Heart right ventricle (tissue), 16 donors: ENCODE measurements around the gene SETMAR. TPM values are rescaled to one million over a fixed set of nuclear protein-coding genes. Genes with fewer than 3 reads are reported as not detected.

ENCODE experiments used
- ATAC-seq, 8 donors: fragments of 200-7000 bp; cut with Tn5 transposase; one replicate each; pipeline ENCODE4 v1.9.1; 2020; ENCODE audit warnings: mild to moderate bottlenecking in 8 of 8, moderate library complexity in 8 of 8, moderate number of reproducible peaks in 1 of 8
- DNase-seq, 2 donors: peaks; one replicate each; pipeline ENCODE4 v3.0.0-alpha.2; 2020
- H3K27ac ChIP-seq, 10 donors: fragments of 200-600 bp; sonication (generic) in 2 of 10; one replicate each; pipeline versions ENCODE4 v1.5.0 to v1.8.0; 2020 to 2022; ENCODE audit warnings: mild to moderate bottlenecking in 3 of 10
- H3K27me3 ChIP-seq, 7 donors: fragments of 200-600 bp; one replicate each; pipeline ENCODE4 v1.8.0; 2021 to 2022; ENCODE audit warnings: mild to moderate bottlenecking in 2 of 7
- H3K36me3 ChIP-seq, 9 donors: fragments of 200-600 bp; sonication (generic) in 1 of 9; one replicate each; pipeline versions ENCODE4 v1.5.0 to v1.8.0; 2020 to 2022; ENCODE audit warnings: mild to moderate bottlenecking in 2 of 9
- H3K4me1 ChIP-seq, 9 donors: fragments of 200-600 bp; sonication (generic) in 1 of 9; one replicate each; pipeline versions ENCODE4 v1.5.0 to v1.8.0; 2020 to 2022; ENCODE audit warnings: mild to moderate bottlenecking in 4 of 9
- H3K4me3 ChIP-seq, 10 donors: fragments of 200-600 bp; sonication (generic) in 2 of 10; one replicate each; pipeline versions ENCODE4 v1.5.0 to v1.8.0; 2020 to 2022; ENCODE audit warnings: mild to moderate bottlenecking in 7 of 10, moderate library complexity in 2 of 10
- H3K9me3 ChIP-seq, 11 donors: fragments of 200-600 bp in 10 of 11; sonication (generic) in 2 of 11; one replicate each; pipeline versions ENCODE4 v1.5.0 to v1.8.0; 2013 to 2022; ENCODE audit warnings: mild to moderate bottlenecking in 2 of 11, control low read depth in 1 of 11, moderate library complexity in 1 of 11
- CTCF ChIP-seq, 9 donors: fragments of 200-600 bp; sonication (generic) in 2 of 9; IDR thresholded peaks; one replicate each; pipeline versions ENCODE4 v1.5.0 to v1.8.0; 2021 to 2022; ENCODE audit warnings: antibody characterized with exemption in 9 of 9, mild to moderate bottlenecking in 5 of 9, moderate library complexity in 1 of 9
- WGBS, 2 donors: extraction: QIAGEN DNeasy Blood & Tissue Kit; methylation state at CpG; one replicate each; pipeline ENCODE4 v1.1.7; 2013; ENCODE audit warnings: inconsistent platforms in 1 of 2; 5-methylcytosine and 5-hydroxymethylcytosine counted together
- intact Hi-C, 10 donors: fragments of 100-400 bp; cut with DNase I; formaldehyde crosslinking; loops; one replicate each; pipeline versions ENCODE4 v1.11.1 to v1.14.2; 2022
- polyA plus RNA-seq, 2 donors: library from polyadenylated mRNA; stranded (reverse); fragments of 200-250 nt; gene quantifications; one replicate each; pipeline ENCODE4 v1.2.3, GENCODE V29; 2013
- total RNA-seq, 10 donors: library from RNA; stranded (reverse); fragmentation: NEBNext Ultra II Directional in 3 of 10; extraction: Animal tissue kit (Norgen Biotek cat#: 25700) in 3 of 10; gene quantifications; one replicate each; pipeline versions ENCODE4 v1.2.1 to v1.2.4, GENCODE V29; 2021 to 2023
- donor health status: Arrhythmogenic right ventricular cardiomyopathy.
- donor health status: ischemic (EF 13 %, LVEDD 7.1; RV severe dilation, severe dysfunction).
- donor health status: healthy with polysubstance abuse.
- donor health status: DM: no; HTN: yes; CAD: no.
- donor health status: DM: no; HTN: no; CAD: no.
- donor health status: ischemic (EF 25% LVEDD 6.9; RV normal size, moderate dysfunction).
- donor health status: ischemic (EF 25% LVEDD 5.7; RV mildly dilated, moderate dysfunction).
- donor health status: healthy.
- donor health status: DM: yes; HTN: yes; CAD: no.
- donor health status: Ischemic cardiomyopathy.
- donor health status: ischemic (EF 35%, LVEDD 5.7; RV mildly dilated, moderate dysfunction).
- donor health status: nonischemic (EF 11% LVEDD 7.7; RV severe dilation, severe dysfunction).
- donor health status: DM: yes; HTN: yes; CAD: no.
- donor health status: PGD.
- donor health status: ischemic (EF 29% LVEDD 5.4; RV normal size, mild dysfunction).
- donor health status: nonischemic (EF 23%, LVEDD 6.1; RV moderate dilation, normal function).

Gene SETMAR
- total and polyA plus RNA-seq, 12 donors, result 6.0 to 30.2 (median 12.7) TPM

- Histone ChIP-seq H3K4me1 (peaks cover 0 to 58% (median 44%) of the 10 kb centered on the region in 9 donors), H3K36me3 (peaks cover 0 to 20% (median 11%) of the 10 kb centered on the region in 9 donors), H3K27ac (no peak overlapping the region), H3K27me3 (no peaks in the 10 kb centered on the region), H3K9me3 (no peaks in the 10 kb centered on the region), H3K4me3 (no peak overlapping the region)
- whole genome bisulfite sequencing, 2 donors, result 63 to 87% methylated on average over 3 of the region's 3 CpGs
- ATAC-seq, result no peak
- intact Hi-C loops, result loop anchor here in 1 of 10 donors (10.0 kb wide), 1 partner anchor 1185 kb away; the partner anchor contains the start of gene TRNT1
- no peak for TF ChIP-seq CTCF (IDR thresholded peaks at IDR 0.05)
- DNase-seq, result no peak
Observed at GRCh38 chr3:4309491-4310128, 6.4 kb downstream of the SETMAR start.

- no peak overlapping the region for H3K4me3 ChIP-seq
- TF ChIP-seq CTCF (IDR thresholded peaks at IDR 0.05), result no peak
- ATAC-seq, result peak in 1 of 8 donors; percentile 27
- WGBS, 2 donors, result 43 to 52% methylated on average over 3 of the region's 3 CpGs
- H3K36me3 ChIP-seq, result peaks cover 0 to 34% (median 11%) of the 10 kb centered on the region in 9 donors
- intact Hi-C loops, result no loop called here
- no peaks in the 10 kb centered on the region for H3K9me3 ChIP-seq
- H3K4me1 ChIP-seq, result peaks cover 0 to 46% (median 31%) of the 10 kb centered on the region in 9 donors
- no peak overlapping the region for H3K27ac ChIP-seq
- no peak for DNase-seq
- H3K27me3 ChIP-seq, result no peaks in the 10 kb centered on the region
Observed at GRCh38 chr3:4310971-4311370, 7.8 kb downstream of the SETMAR start.

- intact Hi-C loops, result no loop called here
- peaks cover 0 to 39% (median 17%) of the 10 kb centered on the region in 9 donors for H3K36me3 ChIP-seq
- H3K4me1 ChIP-seq, result peaks cover 0 to 40% (median 26%) of the 10 kb centered on the region in 9 donors
- no peak for TF ChIP-seq CTCF (IDR thresholded peaks at IDR 0.05)
- H3K9me3 ChIP-seq, result peaks cover 0 to 4% (median 0%) of the 10 kb centered on the region in 11 donors
- no peak overlapping the region for H3K27ac ChIP-seq
- no peak for DNase-seq
- no peak overlapping the region for H3K4me3 ChIP-seq
- H3K27me3 ChIP-seq, result no peaks in the 10 kb centered on the region
- ATAC-seq, result peak in 1 of 8 donors; percentile 36
Observed at GRCh38 chr3:4311496-4311895, 8.3 kb downstream of the SETMAR start.

- Histone ChIP-seq H3K4me1 (peaks cover 0 to 30% (median 15%) of the 10 kb centered on the region in 9 donors), H3K36me3 (peaks cover 0 to 57% (median 20%) of the 10 kb centered on the region in 9 donors), H3K9me3 (peaks cover 0 to 7% (median 0%) of the 10 kb centered on the region in 11 donors), H3K4me3 (no peak overlapping the region), H3K27me3 (no peaks in the 10 kb centered on the region), H3K27ac (no peak overlapping the region)
- ATAC-seq, result no peak
- TF ChIP-seq CTCF (IDR thresholded peaks at IDR 0.05), result no peak
- intact Hi-C loops, result no loop called here
- no peak for DNase-seq
- WGBS, 2 donors, result 90 to 96% methylated on average over 4 of the region's 4 CpGs
Observed at GRCh38 chr3:4313606-4314293, 10.6 kb downstream of the SETMAR start.
